ENCODE measurements around the gene FRYL. TPM values are rescaled to one million over a fixed set of nuclear protein-coding genes. Genes with fewer than 3 reads are reported as not detected.
A peak's percentile ranks its signal among the peaks of the same experiment; 100 is the strongest.

Gene FRYL
- total and polyA plus RNA-seq, 2 of the 13 experiments (the other 11 are each of a cell fraction or from before 2014, with no cell fraction given) = 9.7 to 19.6 TPM

DNA sequence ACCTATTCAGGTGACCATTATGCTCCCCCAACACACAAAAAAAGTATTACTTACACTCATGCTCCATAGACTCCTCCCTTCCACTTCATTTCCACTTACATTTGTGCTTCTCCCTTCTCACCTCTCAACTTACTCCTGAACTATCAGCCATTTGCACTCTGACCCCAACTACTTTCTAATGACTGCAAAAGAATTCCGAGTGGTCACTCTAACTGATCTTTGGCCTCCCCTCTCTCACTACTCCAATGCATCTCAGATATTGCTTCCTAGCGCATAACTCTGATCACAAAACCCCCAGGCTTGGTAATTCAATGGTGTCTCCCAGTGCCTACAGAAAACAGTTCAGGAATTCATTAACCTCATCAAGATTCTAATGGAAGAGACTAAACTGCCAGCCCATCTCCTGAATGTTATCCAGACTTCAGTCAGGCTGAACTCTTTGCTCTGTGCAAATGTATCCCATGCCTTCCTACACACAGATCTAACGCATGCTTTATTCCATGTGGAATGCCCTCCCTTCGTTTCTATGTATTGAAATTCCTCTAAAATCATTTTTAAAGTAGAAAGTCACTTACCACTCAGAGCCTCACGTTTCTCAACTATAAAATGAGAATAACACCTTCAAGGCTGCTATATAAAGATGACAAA is 61.1 kb downstream of the FRYL start (continued):
- TF ChIP-seq ZNF605 (CRISPR knock-in tag; IDR thresholded peaks at IDR 0.05) = 0 out of 2 replicates have a peak, but pooled peaks have one; percentile 22
- TF ChIP-seq, protein P1, sequence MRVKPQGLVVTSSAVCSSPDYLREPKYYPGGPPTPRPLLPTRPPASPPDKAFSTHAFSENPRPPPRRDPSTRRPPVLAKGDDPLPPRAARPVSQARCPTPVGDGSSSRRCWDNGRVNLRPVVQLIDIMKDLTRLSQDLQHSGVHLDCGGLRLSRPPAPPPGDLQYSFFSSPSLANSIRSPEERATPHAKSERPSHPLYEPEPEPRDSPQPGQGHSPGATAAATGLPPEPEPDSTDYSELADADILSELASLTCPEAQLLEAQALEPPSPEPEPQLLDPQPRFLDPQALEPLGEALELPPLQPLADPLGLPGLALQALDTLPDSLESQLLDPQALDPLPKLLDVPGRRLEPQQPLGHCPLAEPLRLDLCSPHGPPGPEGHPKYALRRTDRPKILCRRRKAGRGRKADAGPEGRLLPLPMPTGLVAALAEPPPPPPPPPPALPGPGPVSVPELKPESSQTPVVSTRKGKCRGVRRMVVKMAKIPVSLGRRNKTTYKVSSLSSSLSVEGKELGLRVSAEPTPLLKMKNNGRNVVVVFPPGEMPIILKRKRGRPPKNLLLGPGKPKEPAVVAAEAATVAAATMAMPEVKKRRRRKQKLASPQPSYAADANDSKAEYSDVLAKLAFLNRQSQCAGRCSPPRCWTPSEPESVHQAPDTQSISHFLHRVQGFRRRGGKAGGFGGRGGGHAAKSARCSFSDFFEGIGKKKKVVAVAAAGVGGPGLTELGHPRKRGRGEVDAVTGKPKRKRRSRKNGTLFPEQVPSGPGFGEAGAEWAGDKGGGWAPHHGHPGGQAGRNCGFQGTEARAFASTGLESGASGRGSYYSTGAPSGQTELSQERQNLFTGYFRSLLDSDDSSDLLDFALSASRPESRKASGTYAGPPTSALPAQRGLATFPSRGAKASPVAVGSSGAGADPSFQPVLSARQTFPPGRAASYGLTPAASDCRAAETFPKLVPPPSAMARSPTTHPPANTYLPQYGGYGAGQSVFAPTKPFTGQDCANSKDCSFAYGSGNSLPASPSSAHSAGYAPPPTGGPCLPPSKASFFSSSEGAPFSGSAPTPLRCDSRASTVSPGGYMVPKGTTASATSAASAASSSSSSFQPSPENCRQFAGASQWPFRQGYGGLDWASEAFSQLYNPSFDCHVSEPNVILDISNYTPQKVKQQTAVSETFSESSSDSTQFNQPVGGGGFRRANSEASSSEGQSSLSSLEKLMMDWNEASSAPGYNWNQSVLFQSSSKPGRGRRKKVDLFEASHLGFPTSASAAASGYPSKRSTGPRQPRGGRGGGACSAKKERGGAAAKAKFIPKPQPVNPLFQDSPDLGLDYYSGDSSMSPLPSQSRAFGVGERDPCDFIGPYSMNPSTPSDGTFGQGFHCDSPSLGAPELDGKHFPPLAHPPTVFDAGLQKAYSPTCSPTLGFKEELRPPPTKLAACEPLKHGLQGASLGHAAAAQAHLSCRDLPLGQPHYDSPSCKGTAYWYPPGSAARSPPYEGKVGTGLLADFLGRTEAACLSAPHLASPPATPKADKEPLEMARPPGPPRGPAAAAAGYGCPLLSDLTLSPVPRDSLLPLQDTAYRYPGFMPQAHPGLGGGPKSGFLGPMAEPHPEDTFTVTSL (CRISPR knock-in tag; IDR thresholded peaks at IDR 0.05; ENCODE audit: borderline replicate concordance) = no peak
- TF ChIP-seq ZNF883 (CRISPR knock-in tag; IDR thresholded peaks at IDR 0.05; ENCODE audit: not compliant biosample characterization) = no peak
- TF ChIP-seq ZEB1 (IDR thresholded peaks at IDR 0.05; ENCODE audit: insufficient replicate concordance, low read depth) = no peak
- no peak for TF ChIP-seq ZNF83 (CRISPR knock-in tag; IDR thresholded peaks at IDR 0.05; ENCODE audit: borderline replicate concordance)
- no peak for TF ChIP-seq ISL2 (CRISPR knock-in tag; IDR thresholded peaks at IDR 0.05)
- no peak for TF ChIP-seq SIX1 (CRISPR knock-in tag; IDR thresholded peaks at IDR 0.05; ENCODE audit: borderline replicate concordance)
- no peak for TF ChIP-seq HNRNPH1 (optimal IDR thresholded peaks at IDR 0.05; ENCODE audit: low read depth, low read length)
- TF ChIP-seq, protein P2, sequence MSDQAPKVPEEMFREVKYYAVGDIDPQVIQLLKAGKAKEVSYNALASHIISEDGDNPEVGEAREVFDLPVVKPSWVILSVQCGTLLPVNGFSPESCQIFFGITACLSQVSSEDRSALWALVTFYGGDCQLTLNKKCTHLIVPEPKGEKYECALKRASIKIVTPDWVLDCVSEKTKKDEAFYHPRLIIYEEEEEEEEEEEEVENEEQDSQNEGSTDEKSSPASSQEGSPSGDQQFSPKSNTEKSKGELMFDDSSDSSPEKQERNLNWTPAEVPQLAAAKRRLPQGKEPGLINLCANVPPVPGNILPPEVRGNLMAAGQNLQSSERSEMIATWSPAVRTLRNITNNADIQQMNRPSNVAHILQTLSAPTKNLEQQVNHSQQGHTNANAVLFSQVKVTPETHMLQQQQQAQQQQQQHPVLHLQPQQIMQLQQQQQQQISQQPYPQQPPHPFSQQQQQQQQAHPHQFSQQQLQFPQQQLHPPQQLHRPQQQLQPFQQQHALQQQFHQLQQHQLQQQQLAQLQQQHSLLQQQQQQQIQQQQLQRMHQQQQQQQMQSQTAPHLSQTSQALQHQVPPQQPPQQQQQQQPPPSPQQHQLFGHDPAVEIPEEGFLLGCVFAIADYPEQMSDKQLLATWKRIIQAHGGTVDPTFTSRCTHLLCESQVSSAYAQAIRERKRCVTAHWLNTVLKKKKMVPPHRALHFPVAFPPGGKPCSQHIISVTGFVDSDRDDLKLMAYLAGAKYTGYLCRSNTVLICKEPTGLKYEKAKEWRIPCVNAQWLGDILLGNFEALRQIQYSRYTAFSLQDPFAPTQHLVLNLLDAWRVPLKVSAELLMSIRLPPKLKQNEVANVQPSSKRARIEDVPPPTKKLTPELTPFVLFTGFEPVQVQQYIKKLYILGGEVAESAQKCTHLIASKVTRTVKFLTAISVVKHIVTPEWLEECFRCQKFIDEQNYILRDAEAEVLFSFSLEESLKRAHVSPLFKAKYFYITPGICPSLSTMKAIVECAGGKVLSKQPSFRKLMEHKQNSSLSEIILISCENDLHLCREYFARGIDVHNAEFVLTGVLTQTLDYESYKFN (CRISPR knock-in tag; conservative IDR thresholded peaks at IDR 0.05) = 0 out of 2 replicates have a peak, but pooled peaks have one; percentile 45
- no peak for TF ChIP-seq RCOR2 (CRISPR knock-in tag; IDR thresholded peaks at IDR 0.05)
- TF ChIP-seq, protein P3, sequence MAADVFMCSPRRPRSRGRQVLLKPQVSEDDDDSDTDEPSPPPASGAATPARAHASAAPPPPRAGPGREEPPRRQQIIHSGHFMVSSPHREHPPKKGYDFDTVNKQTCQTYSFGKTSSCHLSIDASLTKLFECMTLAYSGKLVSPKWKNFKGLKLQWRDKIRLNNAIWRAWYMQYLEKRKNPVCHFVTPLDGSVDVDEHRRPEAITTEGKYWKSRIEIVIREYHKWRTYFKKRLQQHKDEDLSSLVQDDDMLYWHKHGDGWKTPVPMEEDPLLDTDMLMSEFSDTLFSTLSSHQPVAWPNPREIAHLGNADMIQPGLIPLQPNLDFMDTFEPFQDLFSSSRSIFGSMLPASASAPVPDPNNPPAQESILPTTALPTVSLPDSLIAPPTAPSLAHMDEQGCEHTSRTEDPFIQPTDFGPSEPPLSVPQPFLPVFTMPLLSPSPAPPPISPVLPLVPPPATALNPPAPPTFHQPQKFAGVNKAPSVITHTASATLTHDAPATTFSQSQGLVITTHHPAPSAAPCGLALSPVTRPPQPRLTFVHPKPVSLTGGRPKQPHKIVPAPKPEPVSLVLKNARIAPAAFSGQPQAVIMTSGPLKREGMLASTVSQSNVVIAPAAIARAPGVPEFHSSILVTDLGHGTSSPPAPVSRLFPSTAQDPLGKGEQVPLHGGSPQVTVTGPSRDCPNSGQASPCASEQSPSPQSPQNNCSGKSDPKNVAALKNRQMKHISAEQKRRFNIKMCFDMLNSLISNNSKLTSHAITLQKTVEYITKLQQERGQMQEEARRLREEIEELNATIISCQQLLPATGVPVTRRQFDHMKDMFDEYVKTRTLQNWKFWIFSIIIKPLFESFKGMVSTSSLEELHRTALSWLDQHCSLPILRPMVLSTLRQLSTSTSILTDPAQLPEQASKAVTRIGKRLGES (CRISPR knock-in tag; IDR thresholded peaks at IDR 0.05; ENCODE audit: borderline replicate concordance) = no peak
- no peak for TF ChIP-seq ONECUT2 (CRISPR knock-in tag; IDR thresholded peaks at IDR 0.05)
- no peak for TF ChIP-seq TCF7L2 (IDR thresholded peaks at IDR 0.05; ENCODE audit: low read depth, low read length)
- TF ChIP-seq ZNF329 (CRISPR knock-in tag; IDR thresholded peaks at IDR 0.05; ENCODE audit: low read depth) = no peak
- no peak for TF ChIP-seq POLR2G (IDR thresholded peaks at IDR 0.05; ENCODE audit: low read depth, low read length)
- TF ChIP-seq ZNF251 (CRISPR knock-in tag; IDR thresholded peaks at IDR 0.05) = no peak
- TF ChIP-seq RFX5 (IDR thresholded peaks at IDR 0.05; ENCODE audit: low read depth, low read length) = no peak
- no peak for TF ChIP-seq LCORL (IDR thresholded peaks at IDR 0.05)
- TF ChIP-seq LCORL (CRISPR knock-in tag; IDR thresholded peaks at IDR 0.05) = no peak

Data from HepG2 (cell line).